ENCODE measurements around the gene CDX1.
A peak's percentile ranks its signal among the peaks of the same experiment; 100 is the strongest.

Gene CDX1

GRCh38 chr5:150208187-150209098 is 41.9 kb downstream of the CDX1 start:
- peak; percentile 87 for DNase-seq (ENCODE audit: low read depth)

GRCh38 chr5:150209099-150209635 is 42.6 kb downstream of the CDX1 start:
- peak; percentile 67 for DNase-seq (ENCODE audit: low read depth)

GRCh38 chr5:150210644-150211043 is 44.1 kb downstream of the CDX1 start:
- DNase-seq (ENCODE audit: low read depth) = no peak

GRCh38 chr5:150211156-150212030 is 44.8 kb downstream of the CDX1 start:
- DNase-seq (ENCODE audit: low read depth) = no peak

GRCh38 chr5:150213530-150213929 is 47.0 kb downstream of the CDX1 start:
- DNase-seq (ENCODE audit: low read depth) = peak; percentile 32

- DNase-seq (ENCODE audit: low read depth) = peak; percentile 28
Measured at GRCh38 chr5:150214289-150214688, 47.7 kb downstream of the CDX1 start.

- DNase-seq (ENCODE audit: low read depth) = no peak
Measured at GRCh38 chr5:150215979-150216944, 49.7 kb downstream of the CDX1 start.

- DNase-seq (ENCODE audit: low read depth) = no peak
Measured at GRCh38 chr5:150217038-150217437, 50.5 kb downstream of the CDX1 start.

- DNase-seq (ENCODE audit: low read depth) = peak; percentile 84
Measured at GRCh38 chr5:150217873-150218692, 51.5 kb downstream of the CDX1 start.

GRCh38 chr5:150218693-150219035 is 52.1 kb downstream of the CDX1 start:
- DNase-seq (ENCODE audit: low read depth) = no peak

- DNase-seq (ENCODE audit: low read depth) = no peak
Measured at GRCh38 chr5:150219142-150219541, 52.6 kb downstream of the CDX1 start.

- no peak for DNase-seq (ENCODE audit: low read depth)
Measured at GRCh38 chr5:150219861-150220260, 53.3 kb downstream of the CDX1 start.

GRCh38 chr5:150221471-150221870 is 54.9 kb downstream of the CDX1 start:
- no peak for DNase-seq (ENCODE audit: low read depth)

GRCh38 chr5:150222906-150223305 is 56.3 kb downstream of the CDX1 start:
- no peak for DNase-seq (ENCODE audit: low read depth)

- DNase-seq (ENCODE audit: low read depth) = no peak
Measured at GRCh38 chr5:150223474-150223873, 56.9 kb downstream of the CDX1 start.

GRCh38 chr5:150224483-150225027 is 58.0 kb downstream of the CDX1 start:
- no peak for DNase-seq (ENCODE audit: low read depth)

GRCh38 chr5:150227036-150227435 is 60.5 kb downstream of the CDX1 start:
- DNase-seq (ENCODE audit: low read depth) = no peak

- DNase-seq (ENCODE audit: low read depth) = peak; percentile 49
Measured at GRCh38 chr5:150227606-150228273, 61.2 kb downstream of the CDX1 start.

GRCh38 chr5:150229571-150229970 is 63.0 kb downstream of the CDX1 start:
- DNase-seq (ENCODE audit: low read depth) = no peak

GRCh38 chr5:150230842-150231241 is 64.3 kb downstream of the CDX1 start:
- DNase-seq (ENCODE audit: low read depth) = no peak
